HEK293 (cell line): ENCODE data around the gene RAE1.

Experiments
- CTCF ChIA-PET: fragments of 350-600 bp; formaldehyde crosslinking; extraction: SDS; loops from one replicate; lab custom pipeline; 2021; ENCODE audit warnings: antibody characterized with exemption; lab: Yijun Ruan, JAX
- POLR2A ChIA-PET: fragments of 300-600 bp; formaldehyde crosslinking; extraction: SDS; loops from one replicate; lab custom pipeline; 2020; ENCODE audit warnings: antibody characterized with exemption, inconsistent platforms; lab: Yijun Ruan, JAX
- H3K27ac ChIP-seq: fragments of 200-500 bp; sonication (Bioruptor generic); 2 replicates; pipeline ENCODE4 v1.5.1; 2014; ENCODE audit warnings: low read depth, low read length, control low read depth, inconsistent platforms; ENCODE audit errors: extremely low read depth
- H3K36me3 ChIP-seq, 2 experiments: fragments of 200-500 bp in 1 of 2; sonication (Bioruptor generic) in 1 of 2; 1 replicate in 1 of 2; 2 replicates in 1 of 2; pipeline ENCODE4 v1.5.1; 2014 to 2017; ENCODE audit warnings: inconsistent platforms in 2 of 2, low read length in 2 of 2; ENCODE audit not compliant: control insufficient read depth in 2 of 2, insufficient read depth in 1 of 2
- H3K4me1 ChIP-seq: fragments of 200-500 bp; sonication (Bioruptor generic); 2 replicates; pipeline ENCODE4 v1.5.1; 2014; ENCODE audit warnings: mild to moderate bottlenecking, low read length, inconsistent platforms; ENCODE audit not compliant: control insufficient read depth, insufficient read depth
- H3K4me3 ChIP-seq: 2 replicates; pipeline ENCODE4 v1.5.1; 2011; ENCODE audit warnings: low read depth, mild to moderate bottlenecking, control low read depth, low read length, moderate library complexity
- H3K9me3 ChIP-seq: fragments of 200-500 bp; sonication (Bioruptor generic); 2 replicates; pipeline ENCODE4 v1.5.1; 2014; ENCODE audit warnings: low read depth, low read length, inconsistent platforms; ENCODE audit not compliant: control insufficient read depth, insufficient read depth
- BCL11B ChIP-seq: fragments of 450-650 bp; formaldehyde crosslinking; IDR thresholded peaks from 2 replicates; pipeline ENCODE4 v1.5.1; 2016; ENCODE audit warnings: low read depth, missing biosample characterization, missing genetic modification characterization
- HOXD13 ChIP-seq: sonication (generic); formaldehyde crosslinking; IDR thresholded peaks from 2 replicates; pipeline ENCODE4 v1.8.0; 2022; ENCODE audit warnings: missing genetic modification reagents, borderline replicate concordance
- OSR2 ChIP-seq: fragments of 450-650 bp; formaldehyde crosslinking; IDR thresholded peaks from 2 replicates; pipeline ENCODE4 v1.5.1; 2016; ENCODE audit warnings: missing biosample characterization, missing genetic modification characterization
- PRDM1 ChIP-seq: fragments of 450-650 bp; formaldehyde crosslinking; IDR thresholded peaks from 2 replicates; pipeline ENCODE4; 2016; ENCODE audit warnings: missing biosample characterization, missing genetic modification characterization
- SALL2 ChIP-seq: fragments of 450-650 bp; formaldehyde crosslinking; IDR thresholded peaks from 2 replicates; pipeline ENCODE4 v1.5.0; 2017; ENCODE audit warnings: missing biosample characterization, mild to moderate bottlenecking, missing genetic modification characterization, borderline replicate concordance
- ZBTB21 ChIP-seq: fragments of 450-650 bp; formaldehyde crosslinking; IDR thresholded peaks from 2 replicates; pipeline ENCODE4 v1.5.1; 2017; ENCODE audit warnings: missing biosample characterization, missing genetic modification characterization
- ZFP3 ChIP-seq: fragments of 450-650 bp; formaldehyde crosslinking; IDR thresholded peaks from 2 replicates; pipeline ENCODE4 v1.5.1; 2016; ENCODE audit warnings: low read depth, missing biosample characterization, missing genetic modification characterization
- ZFP37 ChIP-seq: fragments of 450-650 bp; formaldehyde crosslinking; IDR thresholded peaks from 2 replicates; pipeline ENCODE4 v1.5.1; 2016; ENCODE audit warnings: missing biosample characterization, missing genetic modification characterization
- ZNF157 ChIP-seq: fragments of 450-650 bp; formaldehyde crosslinking; IDR thresholded peaks from 2 replicates; pipeline ENCODE4 v1.5.1; 2016; ENCODE audit warnings: missing biosample characterization, missing genetic modification characterization
- ZNF19 ChIP-seq: fragments of 450-650 bp; formaldehyde crosslinking; IDR thresholded peaks from 2 replicates; pipeline ENCODE4; 2016; ENCODE audit warnings: missing biosample characterization, missing genetic modification characterization, low read depth
- ZNF274 ChIP-seq, 2 experiments: fragments of 200-500 bp in 1 of 2; fragments of 450-650 bp in 1 of 2; sonication (Bioruptor generic) in 1 of 2; formaldehyde crosslinking in 1 of 2; IDR thresholded peaks; 2 replicates each; pipeline versions ENCODE4 v1.5.1 to v1.6.1; 2014 to 2016; ENCODE audit warnings: borderline replicate concordance in 1 of 2, inconsistent platforms in 1 of 2, low read length in 1 of 2, missing biosample characterization in 1 of 2, missing genetic modification characterization in 1 of 2
- ZNF302 ChIP-seq: fragments of 450-650 bp; formaldehyde crosslinking; IDR thresholded peaks from 2 replicates; pipeline ENCODE4 v1.5.1; 2016; ENCODE audit warnings: missing biosample characterization, missing genetic modification characterization, low read depth
- ZNF404 ChIP-seq: fragments of 450-650 bp; formaldehyde crosslinking; IDR thresholded peaks from 2 replicates; pipeline ENCODE4 v1.5.1; 2017; ENCODE audit warnings: missing biosample characterization, missing genetic modification characterization
- ZNF549 ChIP-seq: fragments of 450-650 bp; IDR thresholded peaks from 2 replicates; pipeline ENCODE4 v1.5.1; 2018; ENCODE audit warnings: missing biosample characterization, missing genetic modification characterization, mild to moderate bottlenecking, inconsistent platforms, moderate library complexity
- ZNF560 ChIP-seq: fragments of 450-650 bp; formaldehyde crosslinking; IDR thresholded peaks from 2 replicates; pipeline ENCODE4 v1.5.1; 2017; ENCODE audit warnings: missing biosample characterization, missing genetic modification characterization, borderline replicate concordance
- ZNF585B ChIP-seq: fragments of 450-650 bp; formaldehyde crosslinking; IDR thresholded peaks from 2 replicates; pipeline ENCODE4 v1.5.1; 2016; ENCODE audit warnings: missing biosample characterization, missing genetic modification characterization
- ZNF610 ChIP-seq: fragments of 450-650 bp; formaldehyde crosslinking; IDR thresholded peaks from 2 replicates; pipeline ENCODE4 v1.5.1; 2016; ENCODE audit warnings: missing biosample characterization, missing genetic modification characterization, borderline replicate concordance
- ZNF768 ChIP-seq: fragments of 450-650 bp; formaldehyde crosslinking; IDR thresholded peaks from 2 replicates; pipeline ENCODE4 v1.5.1; 2018; ENCODE audit warnings: missing biosample characterization, mild to moderate bottlenecking, missing genetic modification characterization
- ZNF776 ChIP-seq: fragments of 450-650 bp; formaldehyde crosslinking; IDR thresholded peaks from 2 replicates; pipeline ENCODE4 v1.5.0; 2017; ENCODE audit warnings: missing biosample characterization, missing genetic modification characterization, borderline replicate concordance
- ZSCAN5A ChIP-seq: fragments of 450-650 bp; formaldehyde crosslinking; IDR thresholded peaks from 2 replicates; pipeline ENCODE4 v1.5.1; 2016; ENCODE audit warnings: missing biosample characterization, missing genetic modification characterization
- TF ChIP-seq, protein P1 (sequence below): fragments of 450-650 bp; formaldehyde crosslinking; IDR thresholded peaks from 2 replicates; pipeline ENCODE4 v1.5.1; 2017; ENCODE audit warnings: missing biosample characterization, missing genetic modification characterization

RAE1 gene

GRCh38 chr20:57394121-57395082 lies 43.3 kb downstream of the RAE1 start:
- Histone ChIP-seq H3K9me3 (no peaks in the 10 kb centered on the region), H3K36me3 (peaks cover 0 to 71% of the 10 kb centered on the region in 2 experiments; a peak in 1 of 3 replicates), H3K4me3 (no peak overlapping the region), H3K27ac (no peak overlapping the region), H3K4me1 (no peaks in the 10 kb centered on the region; the same call in 1 of the 2 replicates)
- ChIA-PET CTCF (interaction anchor here (1.1 kb wide), 1 partner anchor 104 kb away, joined by 3 read pairs; no protein-coding TSS in a partner anchor), POLR2A (no interaction called here)
- TF ChIP-seq ZNF776 (tag by site-specific recombination): no peak
- TF ChIP-seq ZFP37 (tag by site-specific recombination): no peak
- TF ChIP-seq ZNF274 (IDR thresholded peaks at IDR 0.05; ENCODE audit: low read length): no peak
- no peak for TF ChIP-seq ZNF274 (tag by site-specific recombination; IDR thresholded peaks at IDR 0.05; ENCODE audit: borderline replicate concordance)
- TF ChIP-seq ZNF302: no peak
- TF ChIP-seq BCL11B (tag by site-specific recombination): no peak
- no peak for TF ChIP-seq PRDM1 (tag by site-specific recombination)
- TF ChIP-seq ZNF404 (tag by site-specific recombination): no peak
- no peak for TF ChIP-seq ZNF19 (tag by site-specific recombination)

- no peak for TF ChIP-seq ZNF585B (tag by site-specific recombination)
- no peak for TF ChIP-seq ZNF560 (tag by site-specific recombination)
- TF ChIP-seq, protein P1, sequence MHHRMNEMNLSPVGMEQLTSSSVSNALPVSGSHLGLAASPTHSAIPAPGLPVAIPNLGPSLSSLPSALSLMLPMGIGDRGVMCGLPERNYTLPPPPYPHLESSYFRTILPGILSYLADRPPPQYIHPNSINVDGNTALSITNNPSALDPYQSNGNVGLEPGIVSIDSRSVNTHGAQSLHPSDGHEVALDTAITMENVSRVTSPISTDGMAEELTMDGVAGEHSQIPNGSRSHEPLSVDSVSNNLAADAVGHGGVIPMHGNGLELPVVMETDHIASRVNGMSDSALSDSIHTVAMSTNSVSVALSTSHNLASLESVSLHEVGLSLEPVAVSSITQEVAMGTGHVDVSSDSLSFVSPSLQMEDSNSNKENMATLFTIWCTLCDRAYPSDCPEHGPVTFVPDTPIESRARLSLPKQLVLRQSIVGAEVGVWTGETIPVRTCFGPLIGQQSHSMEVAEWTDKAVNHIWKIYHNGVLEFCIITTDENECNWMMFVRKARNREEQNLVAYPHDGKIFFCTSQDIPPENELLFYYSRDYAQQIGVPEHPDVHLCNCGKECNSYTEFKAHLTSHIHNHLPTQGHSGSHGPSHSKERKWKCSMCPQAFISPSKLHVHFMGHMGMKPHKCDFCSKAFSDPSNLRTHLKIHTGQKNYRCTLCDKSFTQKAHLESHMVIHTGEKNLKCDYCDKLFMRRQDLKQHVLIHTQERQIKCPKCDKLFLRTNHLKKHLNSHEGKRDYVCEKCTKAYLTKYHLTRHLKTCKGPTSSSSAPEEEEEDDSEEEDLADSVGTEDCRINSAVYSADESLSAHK (tag by site-specific recombination): no peak
- TF ChIP-seq ZNF768: no peak
- no peak for TF ChIP-seq ZFP3 (tag by site-specific recombination)
- no peak for TF ChIP-seq SALL2
- TF ChIP-seq ZSCAN5A: no peak
- no peak for TF ChIP-seq ZBTB21 (tag by site-specific recombination)
- no peak for TF ChIP-seq HOXD13 (CRISPR knock-in tag)
- TF ChIP-seq ZNF157: no peak
- TF ChIP-seq ZFP37 (tag by site-specific recombination): no peak
- no peak for TF ChIP-seq ZNF549
- TF ChIP-seq OSR2 (tag by site-specific recombination): no peak
- TF ChIP-seq ZNF610 (tag by site-specific recombination): no peak
- Histone ChIP-seq H3K4me1 (no peaks in the 10 kb centered on the region; the same call in 1 of the 2 replicates), H3K9me3 (no peaks in the 10 kb centered on the region), H3K36me3 (peaks cover 0 to 80% of the 10 kb centered on the region in 2 experiments; a peak in 1 of 3 replicates), H3K27ac (no peak overlapping the region), H3K4me3 (no peak overlapping the region)
- ChIA-PET CTCF (no interaction called here), POLR2A (no interaction called here)
These were observed 44.3 kb downstream of the RAE1 start for GRCh38 chr20:57395111-57395966.
